Myocyte (in vitro differentiated cells): Measurements from ENCODE around the gene MYO9A. TPM values are rescaled to one million over a fixed set of nuclear protein-coding genes. Genes with fewer than 3 reads are reported as not detected.
"Not testable (repeated sequence)": the region's sequence is repeated elsewhere in the genome, so short reads cannot be mapped to it uniquely, and the experiment has no call there.

Source experiments
- DNase-seq: peaks from one replicate; pipeline ENCODE4 v3.0.0-alpha.2; 2012; ENCODE audit warnings: low read depth
- total RNA-seq: library from RNA; depleted of rRNA; stranded (reverse); fragments of >200 nt; gene quantifications from 2 replicates; pipeline ENCODE4 v1.2.3, GENCODE V29; 2014

Gene MYO9A
- total RNA-seq, 1 donor from 2014 or later: 22.1 TPM

- DNase-seq: no peak
Measured at GRCh38 chr15:72099155-72099554, 18.8 kb downstream of the MYO9A start.

GRCh38 chr15:72098040-72098439, 19.9 kb downstream of the MYO9A start:
- DNase-seq: peak; percentile 43

- no peak for DNase-seq
Measured at GRCh38 chr15:72096796-72097195, 21.2 kb downstream of the MYO9A start.

- no peak for DNase-seq
Measured at GRCh38 chr15:72092691-72093090, 25.3 kb downstream of the MYO9A start.

- no peak for DNase-seq
Measured at GRCh38 chr15:72092006-72092405, 25.9 kb downstream of the MYO9A start.

- DNase-seq: no peak
Measured at GRCh38 chr15:72086920-72087648, 30.9 kb downstream of the MYO9A start.

DNA sequence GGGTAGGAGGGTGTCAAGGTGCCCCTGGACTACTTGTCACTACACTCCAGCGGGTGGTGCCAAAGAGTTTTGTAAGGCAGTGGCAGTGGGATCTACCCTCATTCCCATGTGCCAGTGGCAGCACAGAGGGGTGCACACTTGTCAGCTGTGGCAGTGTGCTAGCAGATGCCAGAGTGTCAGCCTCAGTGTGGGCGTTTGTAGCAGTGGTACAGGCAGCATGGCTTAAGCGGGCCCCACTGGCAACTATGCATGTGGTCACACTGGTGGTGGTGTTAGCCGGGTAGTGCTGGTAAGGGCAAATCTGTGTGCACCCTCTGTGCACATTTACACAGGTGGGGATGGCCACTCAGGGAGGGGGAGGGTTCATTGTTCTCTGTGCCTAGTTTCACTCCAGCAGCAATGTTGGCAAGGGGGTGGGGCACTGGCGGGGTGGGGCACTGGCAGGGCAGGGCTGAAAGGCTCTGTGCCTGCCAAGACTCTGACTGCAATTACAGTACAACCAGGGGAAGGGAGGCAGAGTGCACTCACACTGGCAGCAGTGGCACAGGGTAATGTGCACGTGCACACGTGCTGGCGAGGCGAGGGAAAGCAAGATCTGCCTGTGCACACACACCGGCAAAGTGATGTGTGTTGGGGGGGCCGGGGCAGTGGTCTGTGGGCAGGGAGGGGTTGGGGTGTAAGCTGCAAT, 31.8 kb downstream of the MYO9A start:
- DNase-seq: no peak

DNA sequence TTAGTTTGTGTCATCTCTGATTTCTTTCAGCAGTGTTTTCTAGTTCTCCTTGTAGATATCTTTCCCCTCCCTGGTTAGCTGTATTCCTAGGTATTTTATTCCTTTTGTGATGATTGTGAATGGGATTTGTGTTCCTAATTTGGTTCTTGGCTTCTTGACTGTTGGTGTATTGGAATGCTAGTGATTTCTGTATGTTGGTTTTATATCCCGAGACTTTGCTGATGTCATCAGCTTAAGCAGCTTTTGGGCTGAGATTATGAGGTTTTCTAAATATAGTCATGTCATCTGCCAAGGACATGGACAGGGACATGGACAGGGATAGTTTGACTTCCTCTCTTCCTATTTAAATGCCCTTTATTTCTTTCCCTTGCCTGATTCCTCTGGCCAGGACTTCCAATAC, 35.8 kb downstream of the MYO9A start:
- DNase-seq: peak; percentile 27

DNA sequence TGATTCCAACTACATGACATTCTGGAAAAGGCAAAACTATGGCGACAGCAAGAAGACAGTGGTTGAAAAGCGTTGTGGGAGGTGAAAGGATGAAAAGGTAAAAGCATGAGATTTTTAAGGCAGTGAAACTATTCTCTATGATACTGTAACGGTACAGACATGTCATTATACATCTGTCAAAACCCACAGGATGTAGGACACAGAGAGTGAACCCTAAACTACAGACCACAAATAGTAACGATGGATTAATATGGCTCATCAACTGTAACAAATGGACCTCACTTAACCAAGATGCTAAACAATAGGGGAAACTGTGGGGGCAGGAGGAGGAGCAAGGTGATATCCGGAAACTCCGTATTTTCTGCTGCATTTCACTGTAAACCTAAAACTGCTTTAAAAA, 39.1 kb downstream of the MYO9A start:
- DNase-seq: no peak

DNA sequence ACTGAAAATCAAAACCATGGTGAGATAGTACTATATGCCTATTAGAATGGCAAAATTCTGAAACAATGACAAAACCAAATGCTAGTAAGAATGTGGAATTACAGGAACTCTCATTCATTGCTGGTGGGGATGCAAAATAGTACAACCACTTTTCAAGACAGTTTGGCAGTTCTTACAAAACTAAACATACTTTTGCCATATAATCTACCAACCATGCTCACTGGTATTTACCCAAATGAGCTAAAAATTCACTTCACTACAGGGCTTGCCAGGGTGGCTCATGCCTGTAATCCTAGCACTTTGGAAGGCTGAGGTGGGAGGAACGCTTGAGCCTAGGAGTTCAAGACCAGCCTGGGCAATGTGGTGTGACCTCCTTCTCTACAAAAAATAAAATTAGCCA, 40.0 kb downstream of the MYO9A start:
- no peak for DNase-seq

GRCh38 chr15:72074335-72075060, 43.5 kb downstream of the MYO9A start:
- DNase-seq: no peak

GRCh38 chr15:72071448-72071825, 46.5 kb downstream of the MYO9A start:
- not testable (repeated sequence) for DNase-seq

DNA sequence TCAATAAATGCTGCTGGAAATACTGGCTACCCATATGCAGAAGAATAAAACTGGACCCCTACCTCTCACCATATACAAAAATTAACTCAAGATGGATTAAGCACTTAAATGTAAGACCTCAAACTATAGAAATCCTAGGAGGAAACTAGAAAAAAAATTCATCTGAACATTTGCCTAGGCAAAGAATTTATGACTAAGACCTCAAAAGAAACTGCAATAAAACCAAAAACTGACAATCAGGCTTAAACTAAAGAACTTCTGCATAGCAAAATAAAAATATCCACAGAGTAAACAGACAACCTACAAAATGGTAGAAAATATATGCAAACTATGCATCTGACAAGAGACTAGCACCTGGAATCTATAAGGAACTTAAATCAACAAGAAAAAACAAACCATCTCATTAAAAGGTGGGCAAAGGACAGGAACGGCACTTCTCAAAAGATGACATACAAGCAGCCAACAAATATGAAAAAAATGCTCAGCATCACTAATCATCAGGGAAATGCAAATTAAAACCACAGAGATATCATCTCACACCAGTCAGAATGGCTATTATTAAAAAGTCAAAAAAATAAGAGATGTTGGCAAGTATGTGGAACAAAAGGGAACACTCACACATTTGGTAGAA, 47.0 kb downstream of the MYO9A start:
- DNase-seq: no peak

DNA sequence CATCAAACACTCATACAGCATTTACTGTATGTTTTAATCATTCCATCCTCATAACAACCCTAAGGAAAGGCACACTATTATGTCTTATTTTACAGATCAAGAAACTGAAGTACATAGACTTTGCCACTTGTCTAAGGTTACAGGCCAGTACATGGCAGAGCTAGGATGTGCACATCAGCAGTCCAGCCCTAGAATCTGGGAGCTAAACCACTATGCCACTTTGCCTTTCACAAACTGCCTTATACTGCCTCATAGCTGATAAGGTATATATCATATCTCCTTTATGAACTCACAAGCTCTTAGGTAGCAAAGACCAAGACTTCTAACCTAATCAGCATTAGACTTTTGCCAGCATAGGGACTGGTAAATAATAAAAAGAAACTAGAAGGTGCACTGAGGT, 49.1 kb downstream of the MYO9A start:
- DNase-seq: no peak

DNA sequence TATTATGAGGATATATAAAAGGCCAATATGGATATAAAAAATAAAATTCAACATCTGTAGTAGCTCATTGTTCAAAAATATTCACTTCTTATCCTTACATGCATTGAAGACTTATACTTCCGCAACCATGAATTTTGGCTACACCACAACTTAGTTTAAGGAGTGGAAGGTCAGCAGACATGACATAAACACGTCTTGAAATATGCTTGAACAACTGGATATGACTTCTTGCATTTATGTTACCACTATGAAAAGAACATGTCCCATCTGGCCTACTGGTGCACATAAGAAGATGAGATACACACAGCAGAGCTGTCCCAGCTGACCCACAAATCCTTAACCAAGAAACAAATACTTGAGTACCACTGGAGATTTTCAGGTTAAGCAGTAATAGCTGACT, 52.1 kb downstream of the MYO9A start:
- DNase-seq: no peak

DNA sequence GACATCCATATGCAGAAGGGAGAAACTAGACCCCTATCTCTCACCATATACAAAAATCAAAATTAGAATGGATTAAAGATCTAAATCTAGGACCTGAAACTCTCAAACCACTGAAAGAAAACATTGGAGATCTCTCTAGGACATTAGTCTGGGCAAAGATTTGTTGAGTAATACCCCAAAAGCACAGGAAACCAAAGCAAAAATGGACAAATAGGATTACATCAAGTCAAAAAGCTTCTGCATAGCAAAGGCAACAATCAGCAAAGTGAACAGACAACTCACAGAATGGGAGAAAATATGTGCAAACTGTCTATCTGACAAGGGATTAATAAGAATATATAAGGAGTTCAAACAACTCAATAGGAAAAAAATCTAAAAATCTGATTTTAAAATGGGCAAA, 54.8 kb downstream of the MYO9A start:
- DNase-seq: no peak

DNA sequence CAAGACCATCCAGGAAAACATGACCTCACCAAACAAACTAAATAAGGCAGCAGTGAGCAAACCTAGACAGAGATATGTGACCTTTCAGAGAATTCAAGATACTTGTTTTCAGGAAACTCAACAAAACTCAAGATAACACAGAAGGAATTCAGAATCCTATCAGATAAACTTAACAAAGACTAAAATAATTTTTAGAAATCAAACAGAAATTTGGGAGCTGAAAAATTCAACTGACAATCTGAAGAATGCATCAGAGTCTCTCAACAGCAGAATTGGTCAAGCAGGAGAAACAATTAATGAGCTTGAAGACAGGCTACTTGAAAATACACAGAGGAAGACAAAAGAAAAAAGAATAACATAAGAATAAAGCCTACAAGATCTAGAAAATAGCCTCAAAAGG, 55.6 kb downstream of the MYO9A start:
- DNase-seq: no peak

- DNase-seq: peak; percentile 56
Measured at GRCh38 chr15:72060687-72061250, 57.2 kb downstream of the MYO9A start.

DNA sequence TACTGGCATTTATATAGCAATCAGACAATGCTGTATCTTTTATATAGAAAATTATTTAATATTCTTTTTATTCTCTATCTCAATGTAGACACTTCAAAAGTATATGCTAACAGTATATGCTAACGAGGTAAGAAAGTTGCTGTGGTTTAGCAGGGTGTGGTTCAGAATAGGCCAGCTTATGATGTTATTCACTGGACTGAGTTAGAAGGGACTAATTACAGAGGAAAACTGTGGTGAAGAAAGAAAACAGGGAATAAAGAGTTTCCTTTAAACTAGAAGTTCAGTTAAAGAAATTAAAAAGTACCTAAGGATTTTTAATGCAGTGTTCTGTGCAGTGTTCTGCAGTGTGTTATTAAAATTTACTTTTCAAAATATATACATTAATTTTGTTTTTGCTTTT, 59.4 kb downstream of the MYO9A start:
- DNase-seq: no peak

DNA sequence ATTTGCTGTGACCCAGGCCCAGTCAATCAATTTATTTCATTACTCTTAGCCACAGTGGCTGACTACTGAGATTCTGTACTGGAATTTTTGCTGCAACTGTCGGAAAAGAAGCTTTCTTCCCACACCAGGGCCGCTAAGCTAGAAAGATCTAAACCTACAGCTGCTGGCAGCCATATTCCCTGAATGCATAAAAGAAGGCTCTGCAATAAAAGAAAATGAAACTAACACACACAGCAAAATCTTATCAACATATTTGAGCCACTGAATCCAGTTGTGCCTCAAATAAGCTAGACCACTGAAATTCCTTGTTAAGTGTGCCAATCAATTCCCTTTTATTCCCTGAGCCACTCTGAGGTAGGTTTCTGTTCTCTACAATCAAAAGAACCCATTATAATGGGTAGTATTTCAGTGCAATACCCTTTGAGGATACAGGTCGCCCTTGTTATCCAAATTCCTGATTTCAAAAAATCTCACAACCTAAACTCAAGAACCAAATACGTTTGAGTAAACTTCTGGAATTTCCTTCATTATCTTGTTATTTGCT, 60.3 kb downstream of the MYO9A start:
- no peak for DNase-seq

- not testable (repeated sequence) for DNase-seq
Measured at GRCh38 chr15:72056217-72056616, 61.7 kb downstream of the MYO9A start.
